Mucosa of gallbladder (tissue), 1 donor: ENCODE data around the gene ZNF792. TPM values are rescaled to one million over a fixed set of nuclear protein-coding genes. Genes with fewer than 3 reads are reported as not detected.
A peak's percentile ranks its signal among the peaks of the same experiment; 100 is the strongest.
"Not testable (repeated sequence)": the region's sequence is repeated elsewhere in the genome, so short reads cannot be mapped to it uniquely, and the experiment has no call there.

Experiments
- DNase-seq: peaks from one replicate; pipeline ENCODE4 v3.0.0-alpha.2; 2020; ENCODE audit warnings: low spot score
- total RNA-seq: library from RNA; stranded (reverse); gene quantifications from one replicate; pipeline ENCODE4 v1.2.1, GENCODE V29; 2021
- donor health status: DM: no; HTN: no; CAD: no.

The ZNF792 gene
- 8.9 TPM for total RNA-seq

DNA sequence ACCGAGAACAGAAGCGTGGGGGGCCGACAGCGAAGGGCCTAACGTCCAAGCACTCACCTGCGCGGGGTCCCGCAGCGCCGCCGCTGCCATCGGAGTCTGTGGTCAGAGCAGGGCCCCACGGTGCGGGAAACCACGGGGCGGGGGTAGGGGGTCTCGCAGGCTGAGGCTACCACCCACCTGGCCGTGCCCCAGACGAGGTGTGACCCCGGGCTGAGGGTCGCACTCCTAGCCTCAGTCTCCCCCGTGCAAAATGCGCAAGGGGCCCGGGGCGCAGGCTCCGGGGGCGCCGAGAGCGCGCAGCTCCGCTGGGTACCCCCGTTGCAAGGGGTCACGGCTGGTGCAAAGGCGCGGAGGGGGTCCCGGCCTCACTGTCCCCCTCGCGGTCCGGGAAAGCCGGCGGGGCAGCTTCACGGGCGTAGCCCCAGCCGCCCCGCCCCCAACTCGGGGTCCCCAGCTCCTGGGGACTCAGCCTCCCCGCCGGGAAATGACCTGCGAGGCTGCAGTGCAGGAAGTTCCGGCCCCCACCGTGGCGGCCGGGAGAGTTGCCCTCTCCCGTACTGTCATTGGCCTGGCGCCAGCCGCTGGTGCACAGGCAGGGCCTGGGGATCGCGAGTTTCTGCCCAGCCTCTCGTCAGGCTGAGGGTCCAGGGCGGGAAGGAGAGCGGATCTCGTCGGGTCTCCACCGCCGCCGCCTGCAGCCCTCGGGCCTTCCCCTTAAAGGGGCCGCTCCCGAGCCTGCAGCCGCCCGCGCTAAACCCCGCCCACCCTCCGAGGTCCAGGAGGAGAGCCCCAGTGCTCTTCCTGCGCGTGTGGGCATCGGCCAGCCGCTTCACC lies at the start of gene ZNF792:
Gene ZNF792, minus strand, starts transcription at position 657 of the 834 bp plus-strand sequence. Its CDS starts 567 bp downstream, at position 90.
- peak; percentile 46 for DNase-seq

- peak; percentile 70 for DNase-seq
Measured at GRCh38 chr19:35013041-35013819, 49.2 kb upstream of the ZNF792 start.

DNA sequence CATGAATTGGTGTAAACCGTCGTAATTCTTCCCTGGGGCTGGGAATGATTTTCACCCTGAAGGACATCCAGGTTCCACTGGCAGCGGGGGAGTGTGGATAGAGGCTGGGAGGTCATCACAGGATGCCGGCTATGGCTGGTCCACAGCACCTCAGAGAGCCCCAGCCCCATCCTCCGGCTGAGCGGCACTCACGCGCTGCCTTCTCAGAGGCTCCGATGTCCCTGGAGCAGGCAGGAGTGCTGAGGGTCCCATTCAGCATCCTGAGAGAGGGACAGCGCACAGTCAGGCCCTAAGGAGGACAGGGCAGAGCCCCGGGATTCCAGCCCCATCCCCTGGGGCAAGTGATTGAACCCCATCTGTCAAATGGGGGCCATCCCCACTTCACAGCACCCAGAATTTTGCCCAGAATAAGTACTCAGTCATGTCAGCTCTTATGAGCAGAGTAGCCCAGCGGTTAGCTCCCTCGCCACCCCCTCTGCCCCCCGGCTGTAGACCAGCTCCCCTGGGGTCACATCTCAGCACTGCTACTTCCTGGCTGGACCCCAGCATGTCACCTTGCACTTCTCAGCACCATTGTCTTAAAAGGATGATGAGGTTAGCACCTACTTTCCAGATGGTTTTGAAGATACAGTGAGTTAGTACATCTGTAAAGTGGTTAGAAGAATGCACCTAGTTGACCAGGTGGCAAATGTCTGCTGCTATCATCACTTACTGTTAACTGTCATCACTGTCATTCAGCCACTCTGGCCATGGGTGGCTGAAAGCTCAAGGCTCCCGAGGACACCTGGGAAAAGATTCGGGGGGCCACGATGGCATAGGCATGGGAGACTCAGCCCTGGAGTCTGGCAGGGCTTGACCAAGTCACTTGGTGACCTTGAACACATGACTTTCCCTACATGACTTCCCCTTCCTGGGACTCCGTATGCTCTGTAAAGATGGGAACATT lies 48.0 kb upstream of the ZNF792 start:
- no peak for DNase-seq

DNA sequence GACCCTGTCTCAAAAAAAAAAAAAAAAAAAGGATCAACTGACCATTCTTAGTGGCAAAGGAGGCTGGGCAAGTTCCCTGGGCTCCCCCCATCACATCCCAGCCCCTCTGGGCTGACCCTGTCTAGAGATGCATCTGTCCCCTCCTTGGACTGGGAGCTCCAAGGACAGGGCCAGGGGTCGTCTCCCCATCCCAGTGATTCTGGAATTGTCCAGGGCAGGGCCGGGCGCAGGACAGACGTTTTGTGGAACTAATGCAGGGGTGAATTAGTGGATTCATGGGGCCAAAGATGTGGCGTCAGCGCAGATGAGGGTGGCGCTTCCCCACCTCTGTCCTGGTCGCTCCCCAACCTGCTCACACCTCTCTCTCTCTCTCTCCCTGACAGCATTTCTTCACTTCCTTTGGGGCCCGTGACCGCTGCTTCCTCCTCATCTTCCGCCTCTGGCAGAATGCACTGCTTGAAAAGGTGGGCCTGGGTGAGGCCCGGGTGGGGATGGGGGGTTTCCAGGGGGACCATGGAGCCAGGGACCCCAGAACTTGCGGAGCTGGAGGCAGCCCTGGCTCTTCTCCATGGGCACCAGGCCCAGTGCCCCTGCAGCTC lies 47.2 kb upstream of the ZNF792 start:
- no peak for DNase-seq

DNA sequence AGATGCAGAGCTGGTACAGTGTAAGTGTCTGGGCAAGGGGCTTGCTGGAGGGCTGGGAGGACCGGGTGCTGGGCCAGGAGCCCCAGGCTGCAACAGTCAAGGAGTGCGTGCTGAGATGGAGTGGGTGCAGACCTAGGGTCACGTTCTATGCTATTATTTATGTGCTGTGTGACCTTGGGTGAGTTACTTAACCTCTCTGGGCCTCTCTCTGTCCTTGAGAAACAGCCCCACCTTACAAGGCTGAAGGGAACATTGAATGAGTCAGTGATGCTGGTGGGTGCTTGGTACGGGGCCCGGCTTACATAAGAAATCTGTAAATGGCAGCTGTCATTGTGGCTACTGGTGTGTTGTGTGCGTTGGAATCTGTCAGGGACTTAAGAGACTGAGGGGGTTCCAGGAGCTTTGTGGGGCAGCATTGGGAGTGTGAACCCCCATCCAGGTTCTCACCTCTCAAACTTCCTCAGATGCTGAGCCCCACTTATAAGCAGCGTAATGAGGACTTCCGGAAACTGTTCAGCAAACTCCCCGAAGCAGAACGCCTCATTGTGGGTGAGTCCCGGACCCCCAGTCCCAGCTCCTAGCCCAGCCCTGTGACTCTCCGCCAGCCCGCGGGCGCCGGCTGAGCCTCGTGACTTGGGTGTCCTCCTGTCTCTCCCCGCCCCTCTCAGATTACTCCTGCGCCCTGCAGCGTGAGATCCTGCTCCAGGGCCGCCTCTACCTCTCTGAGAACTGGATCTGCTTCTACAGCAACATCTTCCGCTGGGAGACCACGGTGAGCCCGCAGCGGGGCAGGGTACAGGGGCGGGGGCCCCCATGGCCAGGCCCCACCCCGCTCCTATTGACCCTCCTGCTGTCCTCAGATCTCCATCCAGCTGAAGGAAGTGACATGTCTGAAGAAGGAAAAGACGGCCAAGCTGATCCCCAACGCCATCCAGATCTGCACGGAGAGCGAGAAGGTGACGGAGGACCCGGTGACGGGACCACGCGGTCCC lies 45.7 kb upstream of the ZNF792 start:
- DNase-seq, result no peak

- no peak for DNase-seq
Measured at GRCh38 chr19:35008891-35009341, 44.9 kb upstream of the ZNF792 start.

- not testable (repeated sequence) for DNase-seq
Measured at GRCh38 chr19:35007427-35007826, 43.4 kb upstream of the ZNF792 start.

DNA sequence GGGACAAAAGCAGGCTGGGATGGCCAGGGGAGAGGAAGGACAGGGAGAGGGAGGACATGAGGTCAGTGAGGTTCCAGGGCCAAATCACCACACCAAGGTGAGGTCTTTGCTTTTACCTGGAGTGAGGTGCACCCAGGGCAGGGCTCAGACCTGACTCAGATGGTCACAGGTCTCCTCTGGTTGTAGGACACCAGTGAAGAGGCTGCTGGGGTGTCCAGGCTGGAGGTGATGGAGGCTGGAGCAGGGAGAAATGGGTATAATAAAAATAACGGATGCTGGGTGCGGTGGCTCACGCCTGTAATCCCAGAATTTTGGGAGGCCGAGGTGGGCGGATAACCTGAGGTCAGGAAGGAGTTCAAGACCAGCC lies 43.0 kb upstream of the ZNF792 start:
- no peak for DNase-seq

DNA sequence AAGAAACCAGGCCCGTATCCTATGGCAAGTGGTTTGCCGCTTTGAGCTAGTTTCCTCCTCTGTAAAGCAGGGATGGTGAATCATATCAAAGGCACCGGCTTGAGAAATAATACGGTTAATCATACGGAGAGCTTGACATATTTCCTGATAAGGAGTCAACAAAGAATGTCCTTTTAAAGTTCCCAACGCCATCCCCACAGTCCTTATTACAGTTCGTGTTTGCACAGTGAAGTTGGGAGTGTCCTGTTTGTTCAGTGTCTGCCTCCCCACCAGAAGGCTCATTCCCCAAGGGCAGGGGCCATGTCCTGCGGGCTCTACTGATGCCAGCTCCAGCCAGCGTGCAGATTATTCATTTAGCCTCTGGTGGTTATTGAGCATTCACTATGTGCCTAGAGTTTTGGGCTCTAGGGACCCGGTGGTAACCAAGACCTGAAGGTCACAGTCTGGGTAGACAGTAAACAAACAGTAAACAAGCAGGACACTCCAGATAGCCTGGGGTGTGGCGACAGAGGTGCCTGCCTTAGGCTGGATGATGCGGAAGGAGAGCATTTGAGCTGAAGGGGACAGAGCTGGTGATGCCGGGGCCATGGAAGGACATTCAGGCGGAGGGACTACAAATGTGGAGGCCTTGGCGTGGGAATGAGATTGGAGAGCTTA lies 42.4 kb upstream of the ZNF792 start:
- peak; percentile 74 for DNase-seq

GRCh38 chr19:35006007-35006341 lies 41.9 kb upstream of the ZNF792 start:
- not testable (repeated sequence) for DNase-seq

DNA sequence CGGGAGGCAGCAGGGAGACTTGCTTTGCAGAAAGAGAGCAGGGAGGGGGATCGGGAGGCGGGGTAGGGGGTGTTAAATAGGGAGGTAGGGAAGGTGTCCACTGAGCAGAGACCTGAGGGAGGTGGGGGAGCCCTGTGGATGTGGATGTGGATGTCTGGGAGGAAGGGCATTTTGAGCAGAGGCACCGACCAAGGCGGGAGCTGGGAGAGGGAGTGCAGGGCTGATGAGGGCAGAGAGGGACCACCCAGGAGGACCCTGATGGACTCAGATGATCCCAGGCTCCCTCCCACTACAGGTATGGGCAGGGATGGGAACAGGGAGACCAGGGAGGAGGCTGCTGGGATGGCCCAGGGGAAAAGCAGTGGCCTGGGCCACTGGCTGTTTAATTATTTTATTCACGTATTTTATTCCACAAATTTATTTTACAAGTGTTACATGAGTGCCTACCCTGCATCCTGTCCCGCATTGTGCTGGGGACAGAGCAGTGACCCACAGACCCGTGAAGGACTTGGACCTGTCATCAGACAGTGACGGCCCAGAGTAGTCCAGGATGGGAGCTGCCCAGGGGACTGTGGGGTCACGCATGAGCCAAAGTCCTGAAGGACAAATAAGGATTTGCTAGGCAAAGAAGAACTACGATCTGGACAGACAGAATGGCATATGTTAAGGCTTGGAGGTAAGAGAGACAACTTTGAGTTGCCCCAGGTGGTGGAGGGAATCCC lies 41.4 kb upstream of the ZNF792 start:
- DNase-seq, result no peak

DNA sequence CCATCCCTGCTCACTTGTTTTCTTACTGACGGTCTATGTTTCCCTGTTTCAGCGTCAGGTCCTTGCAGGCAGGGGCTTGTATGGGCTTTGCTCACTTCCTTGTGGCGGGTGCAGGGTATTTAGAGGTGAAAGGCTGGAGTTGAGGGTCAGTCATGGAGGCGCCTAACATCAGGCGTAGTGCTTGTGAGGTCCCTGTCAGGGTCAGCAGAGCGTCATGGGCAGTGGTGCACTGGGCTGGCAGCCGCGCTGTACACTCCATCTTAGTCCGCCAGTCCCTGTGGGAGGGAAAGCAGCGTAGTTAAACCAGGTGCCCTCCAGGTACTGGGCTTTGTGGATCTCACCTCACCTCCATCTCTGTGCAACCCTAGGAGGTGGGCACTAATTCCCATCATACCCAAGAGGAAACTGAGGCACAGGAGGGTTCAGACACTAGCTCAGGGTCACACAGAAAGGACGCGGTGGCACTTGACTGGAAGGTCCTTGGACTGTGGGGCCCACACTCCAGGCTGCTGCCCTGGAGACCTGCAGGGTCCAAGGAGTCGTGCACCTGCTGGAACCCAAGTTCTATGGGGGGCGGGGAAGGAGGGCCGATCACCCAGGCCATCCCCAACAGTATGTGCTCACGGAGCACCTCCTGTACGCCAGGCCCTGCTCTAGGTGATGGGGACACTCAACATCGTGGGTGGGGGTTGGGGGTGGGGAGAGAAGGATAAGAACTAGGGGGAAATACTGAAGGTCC lies 40.7 kb upstream of the ZNF792 start:
- DNase-seq, result no peak

DNA sequence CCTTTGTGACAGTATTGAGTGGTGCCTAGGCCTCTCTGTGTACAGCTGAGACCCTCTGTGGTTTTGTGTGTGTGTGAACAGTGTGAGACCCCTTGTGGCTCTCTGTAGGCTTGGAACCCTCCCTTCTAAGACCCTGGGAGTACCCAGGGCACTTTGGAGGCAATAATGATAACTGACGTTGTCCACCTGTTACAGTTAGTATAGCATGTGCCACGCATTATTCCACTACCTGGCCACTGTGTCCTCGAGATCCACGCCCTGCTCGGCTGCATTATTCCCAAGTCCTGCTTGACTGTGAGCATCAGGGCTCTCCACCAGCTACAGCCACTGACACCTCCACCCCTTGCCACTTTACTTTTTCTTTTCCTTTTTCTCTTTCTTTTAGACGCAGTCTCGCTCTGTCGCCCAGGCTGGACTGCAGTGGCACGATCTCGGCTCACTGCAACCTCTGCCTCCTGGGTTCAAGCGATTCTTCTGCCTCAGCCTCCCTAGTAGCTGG lies 38.1 kb upstream of the ZNF792 start:
- no peak for DNase-seq

DNA sequence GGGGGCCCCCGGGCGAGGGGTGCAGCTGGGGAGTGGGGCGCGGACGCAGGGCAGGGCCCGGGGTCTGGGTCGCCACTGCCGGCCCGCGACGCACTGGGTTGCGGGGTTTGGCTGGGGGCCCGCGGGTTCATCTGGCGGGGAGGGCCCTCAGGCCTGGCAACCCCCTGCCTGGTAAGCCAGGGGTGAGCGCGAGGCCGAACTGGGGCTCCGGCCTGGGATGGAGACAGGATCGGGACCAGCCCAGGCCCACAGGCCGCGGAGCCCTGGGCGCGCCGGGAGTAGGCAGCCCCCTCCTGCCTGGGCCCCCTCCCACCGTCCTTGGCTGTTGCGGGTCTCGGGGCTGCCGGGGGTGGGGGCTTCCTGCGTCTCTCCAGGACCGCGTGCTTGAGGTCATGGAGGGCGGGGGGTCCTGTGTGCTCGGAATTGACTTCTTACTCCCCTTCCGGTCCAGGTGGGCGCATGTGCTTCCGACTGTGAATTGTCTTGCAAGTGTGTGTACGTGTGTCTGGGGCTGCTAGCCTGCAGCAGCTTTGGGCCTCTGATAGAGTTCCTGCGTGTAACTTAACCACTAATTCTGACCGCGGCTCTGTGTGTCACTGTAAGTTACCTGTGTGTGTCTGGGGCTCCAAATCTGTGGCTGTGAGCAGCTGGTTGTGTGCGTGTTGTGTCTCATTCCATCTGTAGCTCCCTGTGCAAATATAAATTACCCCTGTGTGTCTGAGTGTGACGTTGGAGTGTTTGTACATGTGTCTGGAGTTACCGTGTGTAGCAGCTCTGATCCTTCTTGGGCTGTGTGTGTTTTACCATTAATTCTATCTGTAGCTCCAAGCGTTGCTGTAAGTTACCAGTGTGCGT lies 36.8 kb upstream of the ZNF792 start:
- no peak for DNase-seq

DNA sequence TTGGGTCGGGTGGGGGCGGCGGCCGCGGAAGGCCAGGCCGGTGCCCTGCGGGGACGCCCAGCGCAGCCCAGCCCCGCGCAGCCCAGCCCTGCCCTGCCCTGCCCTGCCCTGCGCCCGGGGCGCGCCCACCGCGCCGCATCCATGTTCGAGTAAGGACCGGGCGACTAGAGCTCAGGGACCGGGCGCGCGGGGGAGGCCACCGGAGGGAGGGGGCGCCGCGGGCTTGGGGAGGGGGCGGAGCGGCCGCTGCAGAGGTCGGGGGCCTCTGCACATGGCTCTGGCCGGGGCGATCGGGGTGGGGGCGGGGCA lies 36.3 kb upstream of the ZNF792 start:
- no peak for DNase-seq

- peak; percentile 79 for DNase-seq
Measured at GRCh38 chr19:34999498-35000337, 35.7 kb upstream of the ZNF792 start, which contains the start of gene GRAMD1A. Gene GRAMD1A (plus strand): TSS chr19:35000323. CDS start chr19:35000479, 156 bp downstream.
